Fibroblast of lung (primary cell): ENCODE results near the gene KCNG1.

Source experiments
- EZH2 ChIP-seq: IDR thresholded peaks from 2 replicates; pipeline ENCODE4 v1.5.1; 2012; ENCODE audit warnings: low read length, control low read depth, mild to moderate bottlenecking; ENCODE audit errors: missing control alignments
- TF ChIP-seq, protein P1 (sequence below), 2 donors: IDR thresholded peaks in 1 of 2; conservative IDR thresholded peaks in 1 of 2; 1 replicate in 1 of 2; 2 replicates in 1 of 2; pipeline ENCODE4 v1.5.1; 2011 to 2012; ENCODE audit warnings: low read length in 2 of 2, control low read depth in 1 of 2, inconsistent platforms in 1 of 2, low read depth in 1 of 2, mild to moderate bottlenecking in 1 of 2

DNA sequence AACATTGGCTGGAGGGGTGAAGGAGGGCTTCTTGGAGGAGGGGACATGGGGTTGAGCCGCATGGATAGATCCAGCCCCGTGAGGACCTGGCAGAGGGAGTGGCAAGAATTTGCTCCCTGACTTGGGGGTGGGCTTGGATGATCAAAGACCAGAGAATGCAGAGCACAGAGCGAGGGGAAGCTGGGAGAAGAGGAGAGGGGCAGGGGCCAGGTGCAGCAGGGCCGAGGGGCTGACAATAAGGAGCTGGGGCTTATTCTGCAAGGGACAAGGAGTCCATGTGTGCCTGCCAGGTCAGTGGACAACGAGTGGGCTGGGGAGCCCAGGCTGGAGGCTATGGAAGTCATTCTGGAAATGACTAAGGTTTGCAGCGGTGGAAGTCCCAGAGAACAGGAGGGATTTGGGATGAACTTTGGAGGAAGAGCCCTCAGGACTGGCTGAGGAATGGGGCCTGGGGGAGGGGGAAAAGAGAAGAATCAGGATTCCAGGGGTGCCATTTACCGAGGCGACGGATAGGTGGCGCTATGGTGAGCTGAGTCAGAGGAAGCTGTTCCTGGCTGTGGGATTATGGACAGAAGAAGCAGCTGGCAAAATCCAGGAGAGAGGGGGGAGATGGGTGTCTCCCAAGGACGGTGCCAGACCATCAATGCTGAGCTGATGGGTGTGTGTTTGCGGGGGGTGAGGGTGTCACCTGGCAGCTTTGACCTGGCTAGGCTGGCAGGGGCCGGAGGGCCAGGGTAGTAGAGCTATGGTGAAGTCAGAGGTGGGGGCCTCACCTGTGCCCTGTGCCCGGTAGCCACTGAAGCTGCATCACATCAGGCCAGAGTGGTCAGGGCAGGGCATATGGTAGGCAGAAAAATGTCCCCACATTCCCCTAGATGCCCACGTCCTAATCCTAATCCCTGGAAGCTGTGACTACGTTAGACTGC, 7.8 kb downstream of the KCNG1 start:
- TF ChIP-seq, protein P1, sequence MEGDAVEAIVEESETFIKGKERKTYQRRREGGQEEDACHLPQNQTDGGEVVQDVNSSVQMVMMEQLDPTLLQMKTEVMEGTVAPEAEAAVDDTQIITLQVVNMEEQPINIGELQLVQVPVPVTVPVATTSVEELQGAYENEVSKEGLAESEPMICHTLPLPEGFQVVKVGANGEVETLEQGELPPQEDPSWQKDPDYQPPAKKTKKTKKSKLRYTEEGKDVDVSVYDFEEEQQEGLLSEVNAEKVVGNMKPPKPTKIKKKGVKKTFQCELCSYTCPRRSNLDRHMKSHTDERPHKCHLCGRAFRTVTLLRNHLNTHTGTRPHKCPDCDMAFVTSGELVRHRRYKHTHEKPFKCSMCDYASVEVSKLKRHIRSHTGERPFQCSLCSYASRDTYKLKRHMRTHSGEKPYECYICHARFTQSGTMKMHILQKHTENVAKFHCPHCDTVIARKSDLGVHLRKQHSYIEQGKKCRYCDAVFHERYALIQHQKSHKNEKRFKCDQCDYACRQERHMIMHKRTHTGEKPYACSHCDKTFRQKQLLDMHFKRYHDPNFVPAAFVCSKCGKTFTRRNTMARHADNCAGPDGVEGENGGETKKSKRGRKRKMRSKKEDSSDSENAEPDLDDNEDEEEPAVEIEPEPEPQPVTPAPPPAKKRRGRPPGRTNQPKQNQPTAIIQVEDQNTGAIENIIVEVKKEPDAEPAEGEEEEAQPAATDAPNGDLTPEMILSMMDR (conservative IDR thresholded peaks at IDR 0.05 in 1 of 2, IDR thresholded peaks at IDR 0.05 in 1 of 2; ENCODE audit: low read depth in 1 of 2, low read length in 2 of 2): peak; percentile 84 to 94
- no peak for TF ChIP-seq EZH2
